GM18867 (cell line): ENCODE results near the gene VWDE.

Experiments used
- ATAC-seq: cut with Tn5 transposase; IDR thresholded peaks from one replicate; pipeline ENCODE4 v1.9.1; 2021; ENCODE audit warnings: mild to moderate bottlenecking, moderate library complexity; ENCODE audit not compliant: unreplicated experiment

Gene VWDE

GRCh38 chr7:12337095-12337494 is 66.6 kb downstream of the VWDE start:
- no peak for ATAC-seq

GRCh38 chr7:12328888-12329770 is 74.5 kb downstream of the VWDE start:
- ATAC-seq = no peak

- ATAC-seq = no peak
Measured at GRCh38 chr7:12327922-12328321, 75.7 kb downstream of the VWDE start.

- no peak for ATAC-seq
Measured at GRCh38 chr7:12325646-12326045, 78.0 kb downstream of the VWDE start.

GRCh38 chr7:12323415-12323814 is 80.2 kb downstream of the VWDE start:
- ATAC-seq = peak; percentile 26

- ATAC-seq = peak; percentile 87
Measured at GRCh38 chr7:12322903-12323300, 80.8 kb downstream of the VWDE start.

- ATAC-seq = peak; percentile 33
Measured at GRCh38 chr7:12322284-12322902, 81.3 kb downstream of the VWDE start.

GRCh38 chr7:12320987-12321647 is 82.5 kb downstream of the VWDE start:
- no peak for ATAC-seq

GRCh38 chr7:12320241-12320986 is 83.3 kb downstream of the VWDE start:
- ATAC-seq = no peak

GRCh38 chr7:12317675-12318074 is 86.0 kb downstream of the VWDE start:
- ATAC-seq = no peak

- no peak for ATAC-seq
Measured at GRCh38 chr7:12316925-12317324, 86.7 kb downstream of the VWDE start.

GRCh38 chr7:12315049-12315448 is 88.6 kb downstream of the VWDE start:
- no peak for ATAC-seq

- peak; percentile 75 for ATAC-seq
Measured at GRCh38 chr7:12314199-12314598, 89.5 kb downstream of the VWDE start.

- ATAC-seq = no peak
Measured at GRCh38 chr7:12305502-12305901, 98.2 kb downstream of the VWDE start.

GRCh38 chr7:12303495-12303894 is 100.2 kb downstream of the VWDE start:
- ATAC-seq = no peak

- ATAC-seq = no peak
Measured at GRCh38 chr7:12303062-12303461, 100.6 kb downstream of the VWDE start.

- no peak for ATAC-seq
Measured at GRCh38 chr7:12300415-12300814, 103.2 kb downstream of the VWDE start.

GRCh38 chr7:12299367-12299766 is 104.3 kb downstream of the VWDE start:
- no peak for ATAC-seq

- no peak for ATAC-seq
Measured at GRCh38 chr7:12297283-12298108, 106.2 kb downstream of the VWDE start.

GRCh38 chr7:12296051-12296570 is 107.6 kb downstream of the VWDE start:
- no peak for ATAC-seq
